SK-N-SH (cell line): ENCODE measurements around the gene PLA2G6. TPM values are rescaled to one million over a fixed set of nuclear protein-coding genes. Genes with fewer than 3 reads are reported as not detected.

ENCODE experiments used
- CTCF ChIA-PET: fragments of 300-600, 350-600 bp; formaldehyde crosslinking; extraction: SDS; loops from one replicate; lab custom pipeline; 2021; lab: Yijun Ruan, JAX
- POLR2A ChIA-PET: fragments of 350-600 bp; sonication (Branson Sonifier 250); formaldehyde crosslinking; extraction: SDS; loops from one replicate; lab custom pipeline; 2020; ENCODE audit warnings: antibody characterized with exemption, inconsistent platforms; lab: Yijun Ruan, JAX
- DNase-seq: peaks from one replicate; pipeline ENCODE4 v3.0.0; 2012
- H2AFZ ChIP-seq: fragments of 200-600 bp; sonication (generic); 2 replicates; pipeline ENCODE4 v1.8.1; 2016; ENCODE audit warnings: antibody characterized with exemption, mild to moderate bottlenecking, low read depth
- H3F3A ChIP-seq: fragments of 200-600 bp; sonication (generic); replicated peaks from 2 replicates; pipeline ENCODE3; 2016; ENCODE audit warnings: antibody characterized with exemption, mild to moderate bottlenecking; ENCODE audit not compliant: insufficient read depth
- H3K27ac ChIP-seq, 2 experiments: fragments of 200-500 bp in 1 of 2; fragments of 200-600 bp in 1 of 2; sonication (Bioruptor generic) in 1 of 2; sonication (generic), shearing (Covaris generic) in 1 of 2; 2 replicates each; pipeline versions ENCODE4 v1.5.1 to v1.6.1; 2014 to 2016; ENCODE audit warnings: low read depth in 2 of 2, inconsistent platforms in 1 of 2, low read length in 1 of 2, mild to moderate bottlenecking in 1 of 2, mixed read lengths in 1 of 2
- H3K27me3 ChIP-seq: fragments of 200-600 bp; sonication (generic), shearing (Covaris generic); 2 replicates; pipeline ENCODE4 v1.6.1; 2016; ENCODE audit warnings: mixed run types; ENCODE audit not compliant: insufficient read depth
- H3K36me3 ChIP-seq, 2 experiments: fragments of 200-500 bp in 1 of 2; fragments of 200-600 bp in 1 of 2; sonication (Bioruptor generic) in 1 of 2; sonication (generic) in 1 of 2; replicated peaks in 1 of 2; 2 replicates each; pipeline versions ENCODE3 to v1.5.1; 2014 to 2016; ENCODE audit warnings: low read length in 1 of 2, mild to moderate bottlenecking in 1 of 2; ENCODE audit not compliant: insufficient read depth in 2 of 2, control insufficient read depth in 1 of 2
- H3K4me1 ChIP-seq, 2 experiments: fragments of 200-500 bp in 1 of 2; fragments of 200-600 bp in 1 of 2; sonication (Bioruptor generic) in 1 of 2; sonication (generic), shearing (Covaris generic) in 1 of 2; 2 replicates each; pipeline versions ENCODE4 v1.5.1 to v1.6.1; 2014 to 2016; ENCODE audit warnings: low read depth in 1 of 2, low read length in 1 of 2, mixed run types in 1 of 2; ENCODE audit not compliant: insufficient read depth in 2 of 2, control insufficient read depth in 1 of 2
- H3K4me2 ChIP-seq: fragments of 200-600 bp; sonication (generic), shearing (Covaris generic); 2 replicates; pipeline ENCODE4 v1.6.1; 2017; ENCODE audit warnings: mixed run types
- H3K4me3 ChIP-seq, 2 experiments: fragments of 200-500 bp in 1 of 2; fragments of 200-600 bp in 1 of 2; sonication (Bioruptor generic) in 1 of 2; sonication (generic), shearing (Covaris generic) in 1 of 2; 2 replicates each; pipeline versions ENCODE4 v1.5.1 to v1.8.1; 2014 to 2016; ENCODE audit warnings: low read depth in 2 of 2, inconsistent platforms in 1 of 2, low read length in 1 of 2, mild to moderate bottlenecking in 1 of 2, mixed read lengths in 1 of 2, moderate library complexity in 1 of 2
- H3K79me2 ChIP-seq: fragments of 200-600 bp; sonication (generic); 2 replicates; pipeline ENCODE4 v1.8.1; 2017; ENCODE audit warnings: mild to moderate bottlenecking; ENCODE audit not compliant: insufficient read depth
- H3K9ac ChIP-seq: fragments of 200-600 bp; sonication (generic); 2 replicates; pipeline ENCODE4 v1.6.1; 2017; ENCODE audit warnings: mixed run types
- H3K9me2 ChIP-seq: fragments of 200-600 bp; sonication (generic); 2 replicates; pipeline ENCODE4 v1.6.1; 2017; ENCODE audit warnings: mixed run types
- H3K9me3 ChIP-seq: fragments of 200-600 bp; sonication (generic); 2 replicates; pipeline ENCODE4 v1.6.1; 2017; ENCODE audit warnings: mixed run types, mild to moderate bottlenecking, moderate library complexity
- H4K20me1 ChIP-seq: fragments of 200-600 bp; sonication (generic); 2 replicates; pipeline ENCODE4 v1.6.1; 2017; ENCODE audit warnings: mild to moderate bottlenecking, mixed run types; ENCODE audit not compliant: insufficient read depth
- CHD2 ChIP-seq: fragments of 150-350 bp; IDR thresholded peaks from 2 replicates; pipeline ENCODE4 v1.6.1; 2018; ENCODE audit warnings: low read length; ENCODE audit not compliant: partially characterized antibody
- EP300 ChIP-seq, 2 experiments: IDR thresholded peaks; 2 replicates each; pipeline versions ENCODE4 v1.4.0 to v1.6.1; 2012; ENCODE audit warnings: borderline replicate concordance in 1 of 2, low read depth in 1 of 2, low read length in 1 of 2
- FOXJ3 ChIP-seq: sonication (generic); formaldehyde crosslinking; IDR thresholded peaks from 2 replicates; pipeline ENCODE4 v1.5.1; 2020; ENCODE audit warnings: mild to moderate bottlenecking, missing genetic modification reagents
- FOXM1 ChIP-seq: IDR thresholded peaks from 2 replicates; pipeline ENCODE4 v1.4.0; 2012; ENCODE audit warnings: low read depth, mild to moderate bottlenecking
- GABPA ChIP-seq: IDR thresholded peaks from 2 replicates; pipeline ENCODE4 v1.4.0; 2012; ENCODE audit warnings: low read depth, mild to moderate bottlenecking
- GATA2 ChIP-seq: sonication (generic); formaldehyde crosslinking; IDR thresholded peaks from 2 replicates; pipeline ENCODE4 v1.5.0; 2020; ENCODE audit warnings: mild to moderate bottlenecking, missing genetic modification reagents
- MEF2A ChIP-seq: IDR thresholded peaks from 2 replicates; pipeline ENCODE4 v1.4.0; 2012; ENCODE audit warnings: low read depth, borderline replicate concordance
- NFIC ChIP-seq: IDR thresholded peaks from 2 replicates; pipeline ENCODE4 v1.4.0; 2012; ENCODE audit warnings: borderline replicate concordance
- POLR2AphosphoS5 ChIP-seq: IDR thresholded peaks from 2 replicates; pipeline ENCODE4 v1.6.1; 2012; ENCODE audit warnings: low read depth, low read length
- RAD21 ChIP-seq: IDR thresholded peaks from 2 replicates; pipeline ENCODE4 v1.6.1; 2012; ENCODE audit warnings: mild to moderate bottlenecking, low read length
- RCOR1 ChIP-seq: fragments of 150-350 bp; IDR thresholded peaks from 2 replicates; pipeline ENCODE4 v1.6.1; 2017; ENCODE audit warnings: antibody characterized with exemption, low read length
- RFX5 ChIP-seq: IDR thresholded peaks from 2 replicates; pipeline ENCODE4 v1.6.1; 2012; ENCODE audit warnings: mild to moderate bottlenecking, improper control_type of control experiment, low read length
- RXRA ChIP-seq: IDR thresholded peaks from 2 replicates; pipeline ENCODE4 v1.4.0; 2012; ENCODE audit warnings: low read depth, mild to moderate bottlenecking, borderline replicate concordance
- SMC3 ChIP-seq: IDR thresholded peaks from 2 replicates; pipeline ENCODE4 v1.6.1; 2012; ENCODE audit warnings: low read depth, low read length, improper control_type of control experiment
- TAF1 ChIP-seq: IDR thresholded peaks from 2 replicates; pipeline ENCODE4 v1.6.1; 2012; ENCODE audit warnings: low read depth, mild to moderate bottlenecking, low read length, moderate library complexity, borderline replicate concordance
- TCF12 ChIP-seq: IDR thresholded peaks from 2 replicates; pipeline ENCODE4 v1.4.0; 2012
- ZBTB33 ChIP-seq: IDR thresholded peaks from 2 replicates; pipeline ENCODE4 v1.4.0; 2012; ENCODE audit warnings: low read depth, borderline replicate concordance
- WGBS: methylation state at CpG from one replicate; pipeline ENCODE4 v1.1.6; 2017; ENCODE audit warnings: low lambda C conversion rate; 5-methylcytosine and 5-hydroxymethylcytosine counted together
- polyA plus RNA-seq, 3 experiments: library from polyadenylated mRNA; depleted of rRNA; stranded (reverse); fragments of >200 nt; gene quantifications; 2 replicates each; pipeline ENCODE4 v1.2.3, GENCODE V29; 2012
- TF ChIP-seq, protein P1 (sequence below): IDR thresholded peaks from 2 replicates; pipeline ENCODE4; 2012
- TF ChIP-seq, protein P2 (sequence below): IDR thresholded peaks from 2 replicates; pipeline ENCODE4 v1.6.1; 2012; ENCODE audit warnings: mild to moderate bottlenecking, low read depth, low read length, moderate library complexity

Gene PLA2G6
- polyA plus RNA-seq, 1 of the 3 experiments (the other 2 are of a cell fraction): 10.5 TPM

DNA sequence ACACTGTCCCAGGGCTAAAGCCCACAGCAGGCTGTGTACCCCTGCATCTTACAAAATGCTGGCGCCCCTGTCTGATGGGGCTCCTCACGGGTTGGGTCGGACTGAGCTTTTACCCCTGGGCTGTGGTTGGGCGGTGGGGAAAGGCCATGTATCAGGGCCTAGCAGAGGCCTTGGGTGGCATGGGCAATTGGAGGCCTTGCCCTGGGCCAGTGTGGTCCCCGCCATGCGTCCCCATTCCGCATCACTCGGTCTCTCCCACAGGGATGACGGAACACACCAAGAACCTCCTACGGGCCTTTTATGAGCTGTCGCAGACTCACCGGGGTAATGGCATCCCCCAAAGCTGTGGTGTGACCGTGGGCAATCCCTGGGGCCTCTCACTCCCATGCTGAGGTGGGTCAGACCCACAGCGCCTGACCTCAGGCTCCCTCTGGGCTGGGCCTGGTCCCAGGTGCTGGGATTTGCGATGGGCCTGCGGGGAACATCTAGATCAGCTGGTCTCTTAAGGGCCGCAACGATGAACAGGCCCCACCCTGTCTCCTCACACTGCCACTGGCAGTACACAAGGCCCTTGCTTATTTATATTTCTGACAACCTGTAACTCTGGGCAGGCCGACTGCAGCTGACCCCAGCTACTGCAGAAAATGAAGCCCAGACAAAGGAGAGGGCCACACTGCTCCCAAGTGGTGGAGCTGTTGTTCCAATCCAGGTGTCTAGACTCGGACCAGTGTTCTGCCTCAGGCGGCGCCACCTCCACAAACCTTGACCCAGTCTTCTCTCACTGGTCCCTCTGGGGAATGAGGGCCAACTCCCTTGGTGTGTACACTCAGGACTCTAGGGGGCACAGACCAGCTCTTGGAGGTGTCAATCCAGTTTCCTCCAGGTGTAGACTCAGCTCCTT, 110.0 kb downstream of the PLA2G6 start:
- no peaks in the 10 kb centered on the region for H3K9me3 ChIP-seq
- H3K9ac ChIP-seq: no peak overlapping the region
- WGBS: no CpG with 5 or more reads among the region's 22 CpGs
- H3K36me3 ChIP-seq: peaks cover 0 to 12% of the 10 kb centered on the region in 2 experiments
- DNase-seq: peak; percentile 1
- TF ChIP-seq EP300 (IDR thresholded peaks at IDR 0.05; ENCODE audit: borderline replicate concordance in 1 of 2, low read depth in 1 of 2, low read length in 1 of 2) (no peak), RCOR1 (no peak), POLR2AphosphoS5 (no peak), MEF2A (no peak), RFX5 (no peak), CHD2 (no peak), FOXM1 (no peak), TAF1 (no peak), RAD21 (no peak), FOXJ3 (CRISPR knock-in tag) (no peak), RXRA (no peak), ZBTB33 (no peak), GABPA (no peak), TCF12 (no peak), GATA2 (CRISPR knock-in tag) (no peak), NFIC (no peak), SMC3 (no peak)
- TF ChIP-seq, protein P1, sequence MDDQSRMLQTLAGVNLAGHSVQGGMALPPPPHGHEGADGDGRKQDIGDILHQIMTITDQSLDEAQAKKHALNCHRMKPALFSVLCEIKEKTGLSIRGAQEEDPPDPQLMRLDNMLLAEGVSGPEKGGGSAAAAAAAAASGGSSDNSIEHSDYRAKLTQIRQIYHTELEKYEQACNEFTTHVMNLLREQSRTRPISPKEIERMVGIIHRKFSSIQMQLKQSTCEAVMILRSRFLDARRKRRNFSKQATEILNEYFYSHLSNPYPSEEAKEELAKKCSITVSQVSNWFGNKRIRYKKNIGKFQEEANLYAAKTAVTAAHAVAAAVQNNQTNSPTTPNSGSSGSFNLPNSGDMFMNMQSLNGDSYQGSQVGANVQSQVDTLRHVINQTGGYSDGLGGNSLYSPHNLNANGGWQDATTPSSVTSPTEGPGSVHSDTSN: no peak
- TF ChIP-seq, protein P2, sequence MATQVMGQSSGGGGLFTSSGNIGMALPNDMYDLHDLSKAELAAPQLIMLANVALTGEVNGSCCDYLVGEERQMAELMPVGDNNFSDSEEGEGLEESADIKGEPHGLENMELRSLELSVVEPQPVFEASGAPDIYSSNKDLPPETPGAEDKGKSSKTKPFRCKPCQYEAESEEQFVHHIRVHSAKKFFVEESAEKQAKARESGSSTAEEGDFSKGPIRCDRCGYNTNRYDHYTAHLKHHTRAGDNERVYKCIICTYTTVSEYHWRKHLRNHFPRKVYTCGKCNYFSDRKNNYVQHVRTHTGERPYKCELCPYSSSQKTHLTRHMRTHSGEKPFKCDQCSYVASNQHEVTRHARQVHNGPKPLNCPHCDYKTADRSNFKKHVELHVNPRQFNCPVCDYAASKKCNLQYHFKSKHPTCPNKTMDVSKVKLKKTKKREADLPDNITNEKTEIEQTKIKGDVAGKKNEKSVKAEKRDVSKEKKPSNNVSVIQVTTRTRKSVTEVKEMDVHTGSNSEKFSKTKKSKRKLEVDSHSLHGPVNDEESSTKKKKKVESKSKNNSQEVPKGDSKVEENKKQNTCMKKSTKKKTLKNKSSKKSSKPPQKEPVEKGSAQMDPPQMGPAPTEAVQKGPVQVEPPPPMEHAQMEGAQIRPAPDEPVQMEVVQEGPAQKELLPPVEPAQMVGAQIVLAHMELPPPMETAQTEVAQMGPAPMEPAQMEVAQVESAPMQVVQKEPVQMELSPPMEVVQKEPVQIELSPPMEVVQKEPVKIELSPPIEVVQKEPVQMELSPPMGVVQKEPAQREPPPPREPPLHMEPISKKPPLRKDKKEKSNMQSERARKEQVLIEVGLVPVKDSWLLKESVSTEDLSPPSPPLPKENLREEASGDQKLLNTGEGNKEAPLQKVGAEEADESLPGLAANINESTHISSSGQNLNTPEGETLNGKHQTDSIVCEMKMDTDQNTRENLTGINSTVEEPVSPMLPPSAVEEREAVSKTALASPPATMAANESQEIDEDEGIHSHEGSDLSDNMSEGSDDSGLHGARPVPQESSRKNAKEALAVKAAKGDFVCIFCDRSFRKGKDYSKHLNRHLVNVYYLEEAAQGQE: no peak
- no peaks in the 10 kb centered on the region for H3F3A ChIP-seq
- no peak overlapping the region for H3K4me2 ChIP-seq
- no peak overlapping the region for H2AFZ ChIP-seq
- H4K20me1 ChIP-seq: no peaks in the 10 kb centered on the region
- no peaks in the 10 kb centered on the region for H3K27me3 ChIP-seq
- H3K4me1 ChIP-seq: no peaks in the 10 kb centered on the region
- H3K9me2 ChIP-seq: no peaks in the 10 kb centered on the region
- H3K79me2 ChIP-seq: no peaks in the 10 kb centered on the region
- ChIA-PET POLR2A (no interaction called here), CTCF (no interaction called here)
- no peak overlapping the region for H3K27ac ChIP-seq
- no peak overlapping the region for H3K4me3 ChIP-seq
